Heart right ventricle (tissue), 16 donors: ENCODE data around the gene GLRA1. TPM values are rescaled to one million over a fixed set of nuclear protein-coding genes. Genes with fewer than 3 reads are reported as not detected.

ENCODE experiments used
- ATAC-seq, 8 donors: fragments of 200-7000 bp; cut with Tn5 transposase; one replicate each; pipeline ENCODE4 v1.9.1; 2020; ENCODE audit warnings: mild to moderate bottlenecking in 8 of 8, moderate library complexity in 8 of 8, moderate number of reproducible peaks in 1 of 8
- DNase-seq, 2 donors: peaks; one replicate each; pipeline ENCODE4 v3.0.0-alpha.2; 2020
- H3K27ac ChIP-seq, 10 donors: fragments of 200-600 bp; sonication (generic) in 2 of 10; one replicate each; pipeline versions ENCODE4 v1.5.0 to v1.8.0; 2020 to 2022; ENCODE audit warnings: mild to moderate bottlenecking in 3 of 10
- H3K27me3 ChIP-seq, 7 donors: fragments of 200-600 bp; one replicate each; pipeline ENCODE4 v1.8.0; 2021 to 2022; ENCODE audit warnings: mild to moderate bottlenecking in 2 of 7
- H3K36me3 ChIP-seq, 9 donors: fragments of 200-600 bp; sonication (generic) in 1 of 9; one replicate each; pipeline versions ENCODE4 v1.5.0 to v1.8.0; 2020 to 2022; ENCODE audit warnings: mild to moderate bottlenecking in 2 of 9
- H3K4me1 ChIP-seq, 9 donors: fragments of 200-600 bp; sonication (generic) in 1 of 9; one replicate each; pipeline versions ENCODE4 v1.5.0 to v1.8.0; 2020 to 2022; ENCODE audit warnings: mild to moderate bottlenecking in 4 of 9
- H3K4me3 ChIP-seq, 10 donors: fragments of 200-600 bp; sonication (generic) in 2 of 10; one replicate each; pipeline versions ENCODE4 v1.5.0 to v1.8.0; 2020 to 2022; ENCODE audit warnings: mild to moderate bottlenecking in 7 of 10, moderate library complexity in 2 of 10
- H3K9me3 ChIP-seq, 11 donors: fragments of 200-600 bp in 10 of 11; sonication (generic) in 2 of 11; one replicate each; pipeline versions ENCODE4 v1.5.0 to v1.8.0; 2013 to 2022; ENCODE audit warnings: mild to moderate bottlenecking in 2 of 11, control low read depth in 1 of 11, moderate library complexity in 1 of 11
- CTCF ChIP-seq, 9 donors: fragments of 200-600 bp; sonication (generic) in 2 of 9; IDR thresholded peaks; one replicate each; pipeline versions ENCODE4 v1.5.0 to v1.8.0; 2021 to 2022; ENCODE audit warnings: antibody characterized with exemption in 9 of 9, mild to moderate bottlenecking in 5 of 9, moderate library complexity in 1 of 9
- WGBS, 2 donors: extraction: QIAGEN DNeasy Blood & Tissue Kit; methylation state at CpG; one replicate each; pipeline ENCODE4 v1.1.7; 2013; ENCODE audit warnings: inconsistent platforms in 1 of 2; 5-methylcytosine and 5-hydroxymethylcytosine counted together
- intact Hi-C, 10 donors: fragments of 100-400 bp; cut with DNase I; formaldehyde crosslinking; loops; one replicate each; pipeline versions ENCODE4 v1.11.1 to v1.14.2; 2022
- polyA plus RNA-seq, 2 donors: library from polyadenylated mRNA; stranded (reverse); fragments of 200-250 nt; gene quantifications; one replicate each; pipeline ENCODE4 v1.2.3, GENCODE V29; 2013
- total RNA-seq, 10 donors: library from RNA; stranded (reverse); fragmentation: NEBNext Ultra II Directional in 3 of 10; extraction: Animal tissue kit (Norgen Biotek cat#: 25700) in 3 of 10; gene quantifications; one replicate each; pipeline versions ENCODE4 v1.2.1 to v1.2.4, GENCODE V29; 2021 to 2023
- donor health status: Arrhythmogenic right ventricular cardiomyopathy.
- donor health status: ischemic (EF 13 %, LVEDD 7.1; RV severe dilation, severe dysfunction).
- donor health status: healthy with polysubstance abuse.
- donor health status: DM: no; HTN: yes; CAD: no.
- donor health status: DM: no; HTN: no; CAD: no.
- donor health status: ischemic (EF 25% LVEDD 6.9; RV normal size, moderate dysfunction).
- donor health status: ischemic (EF 25% LVEDD 5.7; RV mildly dilated, moderate dysfunction).
- donor health status: healthy.
- donor health status: DM: yes; HTN: yes; CAD: no.
- donor health status: Ischemic cardiomyopathy.
- donor health status: ischemic (EF 35%, LVEDD 5.7; RV mildly dilated, moderate dysfunction).
- donor health status: nonischemic (EF 11% LVEDD 7.7; RV severe dilation, severe dysfunction).
- donor health status: DM: yes; HTN: yes; CAD: no.
- donor health status: PGD.
- donor health status: ischemic (EF 29% LVEDD 5.4; RV normal size, mild dysfunction).
- donor health status: nonischemic (EF 23%, LVEDD 6.1; RV moderate dilation, normal function).

The GLRA1 gene
- total and polyA plus RNA-seq, 12 donors = not detected

GRCh38 chr5:151949701-151950308 lies 25.2 kb upstream of the GLRA1 start:
- no peaks in the 10 kb centered on the region for H3K36me3 ChIP-seq
- intact Hi-C loops = no loop called here
- ATAC-seq = no peak
- H3K9me3 ChIP-seq = no peaks in the 10 kb centered on the region
- no peak overlapping the region for H3K4me3 ChIP-seq
- TF ChIP-seq CTCF (IDR thresholded peaks at IDR 0.05) = no peak
- no peak for DNase-seq
- peaks cover 0 to 4% (median 0%) of the 10 kb centered on the region in 7 donors for H3K27me3 ChIP-seq
- peaks cover 0 to 2% (median 0%) of the 10 kb centered on the region in 9 donors for H3K4me1 ChIP-seq
- no peak overlapping the region for H3K27ac ChIP-seq
- WGBS, 2 donors = 74 to 84% methylated on average over 5 of the region's 5 CpGs

GRCh38 chr5:151949113-151949512 lies 24.5 kb upstream of the GLRA1 start:
- no peak overlapping the region for H3K27ac ChIP-seq
- H3K27me3 ChIP-seq = peaks cover 0 to 3% (median 0%) of the 10 kb centered on the region in 7 donors
- no peaks in the 10 kb centered on the region for H3K36me3 ChIP-seq
- TF ChIP-seq CTCF (IDR thresholded peaks at IDR 0.05) = no peak
- ATAC-seq (no peak), DNase-seq (no peak)
- H3K4me1 ChIP-seq = peaks cover 0 to 2% (median 0%) of the 10 kb centered on the region in 9 donors
- H3K4me3 ChIP-seq = no peak overlapping the region
- no peaks in the 10 kb centered on the region for H3K9me3 ChIP-seq
- intact Hi-C loops = no loop called here
- 68 to 79% methylated on average over 3 of the region's 3 CpGs for WGBS, 2 donors

GRCh38 chr5:151947931-151948608 lies 23.4 kb upstream of the GLRA1 start:
- Histone ChIP-seq H3K9me3 (no peaks in the 10 kb centered on the region), H3K27me3 (no peaks in the 10 kb centered on the region), H3K27ac (no peak overlapping the region), H3K36me3 (no peaks in the 10 kb centered on the region), H3K4me1 (peaks cover 0 to 2% (median 0%) of the 10 kb centered on the region in 9 donors), H3K4me3 (no peak overlapping the region)
- WGBS, 2 donors = 56 to 67% methylated on average over 5 of the region's 5 CpGs
- DNase-seq = no peak
- intact Hi-C loops = no loop called here
- TF ChIP-seq CTCF (IDR thresholded peaks at IDR 0.05) = no peak
- peak in 1 of 8 donors; percentile 38 for ATAC-seq

GRCh38 chr5:151937851-151938250 lies 13.2 kb upstream of the GLRA1 start:
- ATAC-seq = no peak
- intact Hi-C loops = no loop called here
- no peaks in the 10 kb centered on the region for H3K27me3 ChIP-seq

More at GRCh38 chr5:151937851-151938250, 13.2 kb upstream of the GLRA1 start:
- Histone ChIP-seq H3K27ac (no peak overlapping the region), H3K4me1 (no peaks in the 10 kb centered on the region), H3K9me3 (peaks cover 0 to 7% (median 0%) of the 10 kb centered on the region in 11 donors), H3K36me3 (no peaks in the 10 kb centered on the region), H3K4me3 (no peak overlapping the region)
- no peak for TF ChIP-seq CTCF (IDR thresholded peaks at IDR 0.05)
- no peak for DNase-seq
